WTC11 (cell line): Measurements from ENCODE around the gene SIGLEC7.

Experiments
- ZNF121 ChIP-seq: sonication (generic); formaldehyde crosslinking; IDR thresholded peaks from 2 replicates; pipeline ENCODE4 v1.8.0; 2023; ENCODE audit warnings: missing genetic modification reagents
- ZNF263 ChIP-seq: sonication (generic); formaldehyde crosslinking; IDR thresholded peaks from 2 replicates; pipeline ENCODE4 v1.8.1; 2022; ENCODE audit warnings: low read depth, mild to moderate bottlenecking, moderate library complexity, missing genetic modification reagents
- TF ChIP-seq, protein P1 (sequence below): fragments of 200-600 bp; IDR thresholded peaks from 2 replicates; pipeline ENCODE4 v1.8.0; 2022; ENCODE audit warnings: antibody characterized with exemption
- TF ChIP-seq, protein P2 (sequence below): sonication (generic); formaldehyde crosslinking; IDR thresholded peaks from 2 replicates; pipeline ENCODE4 v1.8.1; 2022; ENCODE audit warnings: low read depth, mild to moderate bottlenecking, moderate library complexity, missing genetic modification reagents, borderline replicate concordance
- TF ChIP-seq, protein P3 (sequence below): fragments of 250-450 bp; sonication (Bioruptor Pico); conservative IDR thresholded peaks from 2 replicates; pipeline ENCODE4 v1.9.0; 2021; ENCODE audit warnings: mild to moderate bottlenecking

DNA sequence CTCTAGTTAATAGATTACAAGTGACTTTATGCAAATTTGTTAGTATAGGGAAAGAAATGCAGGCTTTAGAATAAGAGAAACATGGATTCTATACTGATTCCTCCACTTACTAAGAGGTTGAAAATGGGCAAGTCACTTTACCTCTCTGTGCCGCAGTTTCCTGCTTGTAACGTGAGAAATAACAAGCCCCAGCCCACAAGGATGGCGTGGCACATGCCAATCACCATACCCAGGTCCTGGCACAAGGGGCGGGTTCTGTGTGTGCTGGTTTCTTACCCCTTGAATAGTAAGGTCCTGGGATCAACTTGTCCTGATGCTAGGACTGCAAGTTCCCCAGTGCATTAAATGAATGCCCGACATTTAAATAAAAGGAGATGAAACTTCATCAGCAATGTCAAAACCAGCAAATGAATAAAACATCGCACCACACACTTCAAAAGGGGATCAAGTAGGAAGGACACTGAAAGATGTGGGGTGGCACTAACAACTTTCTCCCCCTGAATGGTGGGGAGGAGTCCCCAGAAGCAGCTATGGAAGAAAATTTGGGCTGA is 25.3 kb upstream of the SIGLEC7 start:
- TF ChIP-seq, protein P1, sequence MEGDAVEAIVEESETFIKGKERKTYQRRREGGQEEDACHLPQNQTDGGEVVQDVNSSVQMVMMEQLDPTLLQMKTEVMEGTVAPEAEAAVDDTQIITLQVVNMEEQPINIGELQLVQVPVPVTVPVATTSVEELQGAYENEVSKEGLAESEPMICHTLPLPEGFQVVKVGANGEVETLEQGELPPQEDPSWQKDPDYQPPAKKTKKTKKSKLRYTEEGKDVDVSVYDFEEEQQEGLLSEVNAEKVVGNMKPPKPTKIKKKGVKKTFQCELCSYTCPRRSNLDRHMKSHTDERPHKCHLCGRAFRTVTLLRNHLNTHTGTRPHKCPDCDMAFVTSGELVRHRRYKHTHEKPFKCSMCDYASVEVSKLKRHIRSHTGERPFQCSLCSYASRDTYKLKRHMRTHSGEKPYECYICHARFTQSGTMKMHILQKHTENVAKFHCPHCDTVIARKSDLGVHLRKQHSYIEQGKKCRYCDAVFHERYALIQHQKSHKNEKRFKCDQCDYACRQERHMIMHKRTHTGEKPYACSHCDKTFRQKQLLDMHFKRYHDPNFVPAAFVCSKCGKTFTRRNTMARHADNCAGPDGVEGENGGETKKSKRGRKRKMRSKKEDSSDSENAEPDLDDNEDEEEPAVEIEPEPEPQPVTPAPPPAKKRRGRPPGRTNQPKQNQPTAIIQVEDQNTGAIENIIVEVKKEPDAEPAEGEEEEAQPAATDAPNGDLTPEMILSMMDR, result no peak
- TF ChIP-seq ZNF263 (CRISPR knock-in tag) (no peak), ZNF121 (CRISPR knock-in tag) (no peak)
- TF ChIP-seq, protein P2, sequence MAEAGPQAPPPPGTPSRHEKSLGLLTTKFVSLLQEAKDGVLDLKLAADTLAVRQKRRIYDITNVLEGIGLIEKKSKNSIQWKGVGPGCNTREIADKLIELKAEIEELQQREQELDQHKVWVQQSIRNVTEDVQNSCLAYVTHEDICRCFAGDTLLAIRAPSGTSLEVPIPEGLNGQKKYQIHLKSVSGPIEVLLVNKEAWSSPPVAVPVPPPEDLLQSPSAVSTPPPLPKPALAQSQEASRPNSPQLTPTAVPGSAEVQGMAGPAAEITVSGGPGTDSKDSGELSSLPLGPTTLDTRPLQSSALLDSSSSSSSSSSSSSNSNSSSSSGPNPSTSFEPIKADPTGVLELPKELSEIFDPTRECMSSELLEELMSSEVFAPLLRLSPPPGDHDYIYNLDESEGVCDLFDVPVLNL (CRISPR knock-in tag), result no peak
- TF ChIP-seq, protein P3, sequence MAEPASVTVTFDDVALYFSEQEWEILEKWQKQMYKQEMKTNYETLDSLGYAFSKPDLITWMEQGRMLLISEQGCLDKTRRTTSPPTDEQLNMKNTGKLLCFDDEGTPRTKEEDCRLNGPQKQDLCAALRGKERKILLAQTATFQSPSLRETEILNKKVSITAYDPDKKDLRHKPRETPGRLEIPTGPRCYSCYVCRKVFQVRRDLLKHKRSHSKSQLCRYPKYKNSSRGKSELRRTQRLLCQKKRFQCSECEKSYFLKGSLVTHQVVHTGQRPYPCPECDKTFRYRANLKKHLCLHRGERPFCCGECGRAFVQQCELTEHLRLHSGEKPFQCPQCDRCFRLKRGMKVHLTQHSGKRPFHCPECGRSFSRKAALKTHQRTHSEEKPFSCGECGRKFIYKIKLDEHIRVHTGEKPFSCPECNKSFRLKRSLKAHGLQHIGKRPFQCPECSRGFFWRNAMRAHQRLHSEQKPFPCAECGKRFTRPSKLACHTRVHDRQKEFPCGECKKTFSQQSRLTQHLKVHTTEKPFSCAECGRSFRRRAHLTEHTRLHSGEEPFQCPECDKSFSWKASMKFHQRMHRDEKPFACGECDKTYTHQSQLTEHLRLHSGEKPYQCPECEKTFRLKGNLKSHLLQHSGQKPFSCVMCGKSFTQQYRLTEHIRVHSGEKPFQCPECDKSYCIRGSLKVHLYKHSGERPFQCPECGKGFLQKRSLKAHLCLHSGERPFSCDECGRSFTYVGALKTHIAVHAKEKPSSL (CRISPR knock-in tag), result no peak
